Measurements from ENCODE around the gene ZNF630.

ZNF630 gene

GRCh38 chrX:48090123-48090522 lies 18.7 kb upstream of the ZNF630 start:
- TF ChIP-seq PPARA (CRISPR knock-in tag; IDR thresholded peaks at IDR 0.05; ENCODE audit: borderline replicate concordance), result no peak
- TF ChIP-seq, protein P1, sequence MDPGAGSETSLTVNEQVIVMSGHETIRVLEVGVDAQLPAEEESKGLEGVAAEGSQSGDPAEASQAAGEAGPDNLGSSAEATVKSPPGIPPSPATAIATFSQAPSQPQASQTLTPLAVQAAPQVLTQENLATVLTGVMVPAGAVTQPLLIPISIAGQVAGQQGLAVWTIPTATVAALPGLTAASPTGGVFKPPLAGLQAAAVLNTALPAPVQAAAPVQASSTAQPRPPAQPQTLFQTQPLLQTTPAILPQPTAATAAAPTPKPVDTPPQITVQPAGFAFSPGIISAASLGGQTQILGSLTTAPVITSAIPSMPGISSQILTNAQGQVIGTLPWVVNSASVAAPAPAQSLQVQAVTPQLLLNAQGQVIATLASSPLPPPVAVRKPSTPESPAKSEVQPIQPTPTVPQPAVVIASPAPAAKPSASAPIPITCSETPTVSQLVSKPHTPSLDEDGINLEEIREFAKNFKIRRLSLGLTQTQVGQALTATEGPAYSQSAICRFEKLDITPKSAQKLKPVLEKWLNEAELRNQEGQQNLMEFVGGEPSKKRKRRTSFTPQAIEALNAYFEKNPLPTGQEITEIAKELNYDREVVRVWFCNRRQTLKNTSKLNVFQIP (CRISPR knock-in tag; IDR thresholded peaks at IDR 0.05; ENCODE audit: borderline replicate concordance, low read depth), result no peak
- no peak for TF ChIP-seq TCF4 (CRISPR knock-in tag; IDR thresholded peaks at IDR 0.05; ENCODE audit: borderline replicate concordance)
- no peak for TF ChIP-seq ZNF70 (CRISPR knock-in tag; IDR thresholded peaks at IDR 0.05)
- no peak for TF ChIP-seq ZNF8 (CRISPR knock-in tag; IDR thresholded peaks at IDR 0.05)
- no peak for TF ChIP-seq ISL1 (CRISPR knock-in tag; IDR thresholded peaks at IDR 0.05)
- no peak for TF ChIP-seq ZFP3 (CRISPR knock-in tag; IDR thresholded peaks at IDR 0.05)
- TF ChIP-seq CSDC2 (CRISPR knock-in tag; IDR thresholded peaks at IDR 0.05), result no peak
- TF ChIP-seq PATZ1 (CRISPR knock-in tag; IDR thresholded peaks at IDR 0.05; ENCODE audit: borderline replicate concordance), result no peak
- ATAC-seq, result no peak

DNA sequence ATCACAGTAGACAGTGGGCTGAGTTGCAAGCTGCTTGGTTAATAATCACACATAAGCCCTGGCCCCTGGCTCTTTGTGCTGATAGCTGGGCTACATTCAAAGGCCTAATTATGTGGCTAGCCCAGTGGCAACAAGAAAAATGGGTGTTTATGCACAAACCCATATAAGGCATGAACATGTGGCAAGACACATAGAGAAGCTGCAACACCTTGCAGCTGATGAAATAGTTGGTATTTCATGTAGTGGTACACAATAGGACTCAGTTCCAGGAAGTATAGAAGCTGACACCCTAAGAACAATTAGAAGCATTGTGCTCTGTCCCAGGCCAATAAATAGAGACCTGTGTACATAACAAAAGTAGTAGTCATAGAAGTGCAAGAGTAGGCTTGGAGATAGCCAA lies 14.6 kb upstream of the ZNF630 start:
- no peak for ATAC-seq

DNA sequence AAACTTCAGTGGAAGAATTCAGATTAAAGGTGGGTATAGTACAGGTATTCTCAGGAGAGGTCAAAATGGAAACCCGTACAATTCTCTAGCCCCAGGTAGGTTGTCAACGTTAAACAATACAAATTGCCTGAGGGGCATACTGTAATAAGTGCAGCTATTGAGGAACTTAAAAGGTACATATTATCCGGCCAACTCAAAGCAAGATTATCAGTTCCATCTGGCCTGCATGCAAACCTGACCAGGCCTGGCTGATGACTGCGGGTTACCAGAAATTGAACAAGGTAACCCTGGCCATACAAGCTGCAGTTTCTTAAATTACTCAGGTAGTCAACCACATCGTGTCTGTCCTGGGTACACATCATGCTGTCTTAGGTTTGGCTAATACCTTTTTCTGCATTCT lies 12.3 kb upstream of the ZNF630 start:
- TF ChIP-seq BACH2 (CRISPR knock-in tag; IDR thresholded peaks at IDR 0.05; ENCODE audit: borderline replicate concordance), result no peak
- TF ChIP-seq, protein P2, sequence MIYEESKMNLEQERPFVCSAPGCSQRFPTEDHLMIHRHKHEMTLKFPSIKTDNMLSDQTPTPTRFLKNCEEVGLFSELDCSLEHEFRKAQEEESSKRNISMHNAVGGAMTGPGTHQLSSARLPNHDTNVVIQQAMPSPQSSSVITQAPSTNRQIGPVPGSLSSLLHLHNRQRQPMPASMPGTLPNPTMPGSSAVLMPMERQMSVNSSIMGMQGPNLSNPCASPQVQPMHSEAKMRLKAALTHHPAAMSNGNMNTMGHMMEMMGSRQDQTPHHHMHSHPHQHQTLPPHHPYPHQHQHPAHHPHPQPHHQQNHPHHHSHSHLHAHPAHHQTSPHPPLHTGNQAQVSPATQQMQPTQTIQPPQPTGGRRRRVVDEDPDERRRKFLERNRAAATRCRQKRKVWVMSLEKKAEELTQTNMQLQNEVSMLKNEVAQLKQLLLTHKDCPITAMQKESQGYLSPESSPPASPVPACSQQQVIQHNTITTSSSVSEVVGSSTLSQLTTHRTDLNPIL (CRISPR knock-in tag; IDR thresholded peaks at IDR 0.05; ENCODE audit: low read depth), result no peak
- no peak for TF ChIP-seq GLIS3 (CRISPR knock-in tag; IDR thresholded peaks at IDR 0.05)
- TF ChIP-seq ZFP3 (CRISPR knock-in tag; IDR thresholded peaks at IDR 0.05), result no peak
- TF ChIP-seq ZNF8 (CRISPR knock-in tag; IDR thresholded peaks at IDR 0.05), result no peak
- TF ChIP-seq TCF4 (CRISPR knock-in tag; IDR thresholded peaks at IDR 0.05; ENCODE audit: borderline replicate concordance), result no peak
- no peak for TF ChIP-seq ZFP30 (CRISPR knock-in tag; IDR thresholded peaks at IDR 0.05)
- no peak for TF ChIP-seq CSDC2 (CRISPR knock-in tag; IDR thresholded peaks at IDR 0.05)
- TF ChIP-seq, protein P3, sequence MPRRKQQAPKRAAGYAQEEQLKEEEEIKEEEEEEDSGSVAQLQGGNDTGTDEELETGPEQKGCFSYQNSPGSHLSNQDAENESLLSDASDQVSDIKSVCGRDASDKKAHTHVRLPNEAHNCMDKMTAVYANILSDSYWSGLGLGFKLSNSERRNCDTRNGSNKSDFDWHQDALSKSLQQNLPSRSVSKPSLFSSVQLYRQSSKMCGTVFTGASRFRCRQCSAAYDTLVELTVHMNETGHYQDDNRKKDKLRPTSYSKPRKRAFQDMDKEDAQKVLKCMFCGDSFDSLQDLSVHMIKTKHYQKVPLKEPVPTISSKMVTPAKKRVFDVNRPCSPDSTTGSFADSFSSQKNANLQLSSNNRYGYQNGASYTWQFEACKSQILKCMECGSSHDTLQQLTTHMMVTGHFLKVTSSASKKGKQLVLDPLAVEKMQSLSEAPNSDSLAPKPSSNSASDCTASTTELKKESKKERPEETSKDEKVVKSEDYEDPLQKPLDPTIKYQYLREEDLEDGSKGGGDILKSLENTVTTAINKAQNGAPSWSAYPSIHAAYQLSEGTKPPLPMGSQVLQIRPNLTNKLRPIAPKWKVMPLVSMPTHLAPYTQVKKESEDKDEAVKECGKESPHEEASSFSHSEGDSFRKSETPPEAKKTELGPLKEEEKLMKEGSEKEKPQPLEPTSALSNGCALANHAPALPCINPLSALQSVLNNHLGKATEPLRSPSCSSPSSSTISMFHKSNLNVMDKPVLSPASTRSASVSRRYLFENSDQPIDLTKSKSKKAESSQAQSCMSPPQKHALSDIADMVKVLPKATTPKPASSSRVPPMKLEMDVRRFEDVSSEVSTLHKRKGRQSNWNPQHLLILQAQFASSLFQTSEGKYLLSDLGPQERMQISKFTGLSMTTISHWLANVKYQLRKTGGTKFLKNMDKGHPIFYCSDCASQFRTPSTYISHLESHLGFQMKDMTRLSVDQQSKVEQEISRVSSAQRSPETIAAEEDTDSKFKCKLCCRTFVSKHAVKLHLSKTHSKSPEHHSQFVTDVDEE (CRISPR knock-in tag; IDR thresholded peaks at IDR 0.05), result no peak
- TF ChIP-seq OSR1 (CRISPR knock-in tag; IDR thresholded peaks at IDR 0.05), result no peak
- TF ChIP-seq, protein P1 (CRISPR knock-in tag; IDR thresholded peaks at IDR 0.05; ENCODE audit: borderline replicate concordance, low read depth), result no peak
- no peak for TF ChIP-seq PPARA (CRISPR knock-in tag; IDR thresholded peaks at IDR 0.05; ENCODE audit: borderline replicate concordance)
- no peak for ATAC-seq

More for the DNA sequence above, 14.6 kb upstream of the ZNF630 start:
- TF ChIP-seq ZFP30 (CRISPR knock-in tag; IDR thresholded peaks at IDR 0.05) (no peak), TCF4 (CRISPR knock-in tag; IDR thresholded peaks at IDR 0.05; ENCODE audit: borderline replicate concordance) (no peak), ZNF8 (CRISPR knock-in tag; IDR thresholded peaks at IDR 0.05) (no peak), BACH2 (CRISPR knock-in tag; IDR thresholded peaks at IDR 0.05; ENCODE audit: borderline replicate concordance) (no peak), SNAI2 (CRISPR knock-in tag; IDR thresholded peaks at IDR 0.05) (no peak), GLIS3 (CRISPR knock-in tag; IDR thresholded peaks at IDR 0.05) (no peak), RARB (CRISPR knock-in tag; IDR thresholded peaks at IDR 0.05) (no peak), CSDC2 (CRISPR knock-in tag; IDR thresholded peaks at IDR 0.05) (no peak), ARNTL (CRISPR knock-in tag; IDR thresholded peaks at IDR 0.05; ENCODE audit: borderline replicate concordance, low read depth) (no peak), TOX (CRISPR knock-in tag; IDR thresholded peaks at IDR 0.05; ENCODE audit: borderline replicate concordance) (no peak), ZFP3 (CRISPR knock-in tag; IDR thresholded peaks at IDR 0.05) (no peak)
- TF ChIP-seq, protein P3 (CRISPR knock-in tag; IDR thresholded peaks at IDR 0.05), result no peak
- TF ChIP-seq, protein P4, sequence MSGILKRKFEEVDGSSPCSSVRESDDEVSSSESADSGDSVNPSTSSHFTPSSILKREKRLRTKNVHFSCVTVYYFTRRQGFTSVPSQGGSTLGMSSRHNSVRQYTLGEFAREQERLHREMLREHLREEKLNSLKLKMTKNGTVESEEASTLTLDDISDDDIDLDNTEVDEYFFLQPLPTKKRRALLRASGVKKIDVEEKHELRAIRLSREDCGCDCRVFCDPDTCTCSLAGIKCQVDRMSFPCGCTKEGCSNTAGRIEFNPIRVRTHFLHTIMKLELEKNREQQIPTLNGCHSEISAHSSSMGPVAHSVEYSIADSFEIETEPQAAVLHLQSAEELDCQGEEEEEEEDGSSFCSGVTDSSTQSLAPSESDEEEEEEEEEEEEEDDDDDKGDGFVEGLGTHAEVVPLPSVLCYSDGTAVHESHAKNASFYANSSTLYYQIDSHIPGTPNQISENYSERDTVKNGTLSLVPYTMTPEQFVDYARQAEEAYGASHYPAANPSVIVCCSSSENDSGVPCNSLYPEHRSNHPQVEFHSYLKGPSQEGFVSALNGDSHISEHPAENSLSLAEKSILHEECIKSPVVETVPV (CRISPR knock-in tag; IDR thresholded peaks at IDR 0.05), result no peak

Measured in SK-N-SH treated with all-trans-retinoic acid at 6 μM for 48 hours (cell line).